Activated CD4-positive, alpha-beta memory T cell treated with anti-CD3 and anti-CD28 coated beads for 36 hours (primary cell): Measurements from ENCODE around the gene MAST4. TPM values are rescaled to one million over a fixed set of nuclear protein-coding genes. Genes with fewer than 3 reads are reported as not detected.

Source experiments
- CTCF ChIA-PET: fragments of 350-600 bp; sonication (Branson Sonifier 250); formaldehyde crosslinking; loops from one replicate; lab custom pipeline; 2021; ENCODE audit warnings: antibody characterized with exemption, inconsistent platforms; lab: Charles Lee
- POLR2A ChIA-PET: fragments of 350-600 bp; sonication (Branson Sonifier 250); formaldehyde crosslinking; loops from one replicate; lab custom pipeline; 2021; ENCODE audit warnings: antibody characterized with exemption; lab: Charles Lee
- DNase-seq: peaks from one replicate; pipeline ENCODE4 v3.0.0-alpha.2; 2020
- H3K27ac Mint-ChIP-seq: one replicate; pipeline ENCODE4 v1.8.0; 2021; ENCODE audit warnings: mixed read lengths
- H3K27me3 Mint-ChIP-seq: one replicate; pipeline ENCODE4 v1.8.0; 2021; ENCODE audit warnings: mixed read lengths
- H3K36me3 Mint-ChIP-seq: one replicate; pipeline ENCODE4 v1.8.0; 2021; ENCODE audit warnings: mixed read lengths
- H3K4me1 Mint-ChIP-seq: one replicate; pipeline ENCODE4 v1.8.0; 2021; ENCODE audit warnings: low read depth, mixed read lengths
- H3K4me3 Mint-ChIP-seq: one replicate; pipeline ENCODE4 v1.8.0; 2021; ENCODE audit warnings: mild to moderate bottlenecking, mixed read lengths
- H3K9me3 Mint-ChIP-seq: one replicate; pipeline ENCODE4 v1.8.0; 2021; ENCODE audit warnings: mixed read lengths
- intact Hi-C: fragments of 100-400 bp; cut with micrococcal nuclease; formaldehyde crosslinking; loops from one replicate; pipeline ENCODE4 v1.15.1; 2023
- total RNA-seq, 2 experiments: library from RNA; stranded (reverse); gene quantifications; one replicate each; pipeline ENCODE4 v1.2.3, GENCODE V29; 2021

The MAST4 gene
- total RNA-seq, 2 experiments from 2014 or later: 30.2 to 30.3 TPM

GRCh38 chr5:67178966-67179365 is 582.8 kb downstream of the MAST4 start:
- ChIA-PET CTCF (no interaction called here), POLR2A (no interaction called here)
- Mint-ChIP-seq H3K4me3 (no peak overlapping the region), H3K9me3 (peaks cover 23% of the 10 kb centered on the region), H3K36me3 (peaks cover 13% of the 10 kb centered on the region), H3K4me1 (peaks cover 41% of the 10 kb centered on the region), H3K27me3 (no peaks in the 10 kb centered on the region), H3K27ac (no peak overlapping the region)
- DNase-seq: no peak
- intact Hi-C loops: no loop called here

GRCh38 chr5:67179697-67180361 is 583.6 kb downstream of the MAST4 start:
- POLR2A ChIA-PET: no interaction called here
- intact Hi-C loops: no loop called here
- Mint-ChIP-seq H3K27ac (no peak overlapping the region), H3K9me3 (peaks cover 23% of the 10 kb centered on the region), H3K36me3 (peaks cover 13% of the 10 kb centered on the region), H3K27me3 (no peaks in the 10 kb centered on the region), H3K4me1 (peaks cover 38% of the 10 kb centered on the region), H3K4me3 (no peak overlapping the region)
- CTCF ChIA-PET: interaction anchor here (2.4 kb wide), 1 partner anchor 28 kb away, joined by 7 read pairs; no protein-coding TSS in a partner anchor
- DNase-seq: no peak

GRCh38 chr5:67181648-67182221 is 585.5 kb downstream of the MAST4 start:
- peaks cover 10% of the 10 kb centered on the region for H3K9me3 Mint-ChIP-seq
- CTCF ChIA-PET: interaction anchor here (0.6 to 2.4 kb wide), 3 partner anchors 11 to 284 kb away, joined by 3 to 7 read pairs (median 3); no protein-coding TSS in a partner anchor
- no peaks in the 10 kb centered on the region for H3K27me3 Mint-ChIP-seq
- H3K27ac Mint-ChIP-seq: peak overlapping the region; percentile 60
- peaks cover 9% of the 10 kb centered on the region for H3K36me3 Mint-ChIP-seq
- intact Hi-C loops: no loop called here
- POLR2A ChIA-PET: no interaction called here
- no peak overlapping the region for H3K4me3 Mint-ChIP-seq
- H3K4me1 Mint-ChIP-seq: peaks cover 43% of the 10 kb centered on the region
- no peak for DNase-seq

GRCh38 chr5:67182301-67182790 is 586.2 kb downstream of the MAST4 start:
- Mint-ChIP-seq H3K4me1 (peaks cover 44% of the 10 kb centered on the region), H3K36me3 (peaks cover 2% of the 10 kb centered on the region), H3K27ac (peak overlapping the region; percentile 38), H3K9me3 (peaks cover 4% of the 10 kb centered on the region), H3K4me3 (peak overlapping the region; percentile 14), H3K27me3 (no peaks in the 10 kb centered on the region)
- intact Hi-C loops: no loop called here
- ChIA-PET CTCF (interaction anchor here (2.4 kb wide), 1 partner anchor 26 kb away, joined by 7 read pairs; no protein-coding TSS in a partner anchor), POLR2A (no interaction called here)
- DNase-seq: no peak

- no peak overlapping the region for H3K27ac Mint-ChIP-seq
- peaks cover 54% of the 10 kb centered on the region for H3K4me1 Mint-ChIP-seq
- H3K36me3 Mint-ChIP-seq: no peaks in the 10 kb centered on the region
- no peaks in the 10 kb centered on the region for H3K9me3 Mint-ChIP-seq
- ChIA-PET POLR2A (no interaction called here), CTCF (no interaction called here)
- no peak for DNase-seq
- no peak overlapping the region for H3K4me3 Mint-ChIP-seq
- intact Hi-C loops: no loop called here
- H3K27me3 Mint-ChIP-seq: no peaks in the 10 kb centered on the region
These were observed 587.7 kb downstream of the MAST4 start for GRCh38 chr5:67183859-67184258.

- CTCF ChIA-PET: no interaction called here
- POLR2A ChIA-PET: no interaction called here
- Mint-ChIP-seq H3K27ac (peak overlapping the region; percentile 40), H3K36me3 (no peaks in the 10 kb centered on the region), H3K9me3 (no peaks in the 10 kb centered on the region), H3K27me3 (no peaks in the 10 kb centered on the region), H3K4me3 (no peak overlapping the region), H3K4me1 (peaks cover 44% of the 10 kb centered on the region)
- intact Hi-C loops: no loop called here
- no peak for DNase-seq
These were observed 591.0 kb downstream of the MAST4 start for GRCh38 chr5:67187006-67187715.

GRCh38 chr5:67188274-67189078 is 592.3 kb downstream of the MAST4 start:
- ChIA-PET CTCF (interaction anchor here (0.6 kb wide), 1 partner anchor 20 kb away, joined by 3 read pairs; no protein-coding TSS in a partner anchor), POLR2A (interaction anchor here (0.9 to 1.0 kb wide), 3 partner anchors 14 to 22 kb away, joined by 3 to 4 read pairs (median 4); no protein-coding TSS in a partner anchor)
- H3K27ac Mint-ChIP-seq: peak overlapping the region; percentile 82
- peak overlapping the region; percentile 30 for H3K4me3 Mint-ChIP-seq
- no peaks in the 10 kb centered on the region for H3K9me3 Mint-ChIP-seq
- peaks cover 32% of the 10 kb centered on the region for H3K4me1 Mint-ChIP-seq
- H3K27me3 Mint-ChIP-seq: no peaks in the 10 kb centered on the region
- no peaks in the 10 kb centered on the region for H3K36me3 Mint-ChIP-seq
- intact Hi-C loops: loop anchor here (1.0 kb wide), 2 partner anchors 9 to 19 kb away; no protein-coding TSS in a partner anchor
- no peak for DNase-seq

GRCh38 chr5:67189079-67189354 is 592.8 kb downstream of the MAST4 start:
- H3K36me3 Mint-ChIP-seq: no peaks in the 10 kb centered on the region
- no peak for DNase-seq
- H3K27ac Mint-ChIP-seq: peak overlapping the region; percentile 82
- peaks cover 32% of the 10 kb centered on the region for H3K4me1 Mint-ChIP-seq
- intact Hi-C loops: no loop called here
- no peaks in the 10 kb centered on the region for H3K27me3 Mint-ChIP-seq
- ChIA-PET POLR2A (interaction anchor here (0.9 to 1.0 kb wide), 3 partner anchors 14 to 23 kb away, joined by 3 to 4 read pairs (median 4); no protein-coding TSS in a partner anchor), CTCF (interaction anchor here (0.6 kb wide), 1 partner anchor 19 kb away, joined by 3 read pairs; no protein-coding TSS in a partner anchor)
- no peak overlapping the region for H3K4me3 Mint-ChIP-seq
- H3K9me3 Mint-ChIP-seq: no peaks in the 10 kb centered on the region

GRCh38 chr5:67189931-67190330 is 593.7 kb downstream of the MAST4 start:
- no peak for DNase-seq
- ChIA-PET CTCF (no interaction called here), POLR2A (no interaction called here)
- Mint-ChIP-seq H3K4me1 (peaks cover 32% of the 10 kb centered on the region), H3K4me3 (no peak overlapping the region), H3K27me3 (no peaks in the 10 kb centered on the region), H3K36me3 (no peaks in the 10 kb centered on the region), H3K9me3 (no peaks in the 10 kb centered on the region), H3K27ac (no peak overlapping the region)
- intact Hi-C loops: no loop called here

- no peaks in the 10 kb centered on the region for H3K27me3 Mint-ChIP-seq
- CTCF ChIA-PET: interaction anchor here (0.8 kb wide), 1 partner anchor 34 kb away, joined by 3 read pairs; no protein-coding TSS in a partner anchor
- no peak for DNase-seq
- H3K36me3 Mint-ChIP-seq: no peaks in the 10 kb centered on the region
- H3K4me1 Mint-ChIP-seq: peaks cover 32% of the 10 kb centered on the region
- intact Hi-C loops: no loop called here
- no peaks in the 10 kb centered on the region for H3K9me3 Mint-ChIP-seq
- POLR2A ChIA-PET: no interaction called here
- no peak overlapping the region for H3K27ac Mint-ChIP-seq
- H3K4me3 Mint-ChIP-seq: no peak overlapping the region
These were observed 594.2 kb downstream of the MAST4 start for GRCh38 chr5:67190410-67190809.

- H3K4me3 Mint-ChIP-seq: no peak overlapping the region
- intact Hi-C loops: no loop called here
- peaks cover 32% of the 10 kb centered on the region for H3K4me1 Mint-ChIP-seq
- H3K27ac Mint-ChIP-seq: no peak overlapping the region
- DNase-seq: no peak
- H3K36me3 Mint-ChIP-seq: no peaks in the 10 kb centered on the region
- H3K9me3 Mint-ChIP-seq: no peaks in the 10 kb centered on the region
- no peaks in the 10 kb centered on the region for H3K27me3 Mint-ChIP-seq
- ChIA-PET POLR2A (no interaction called here), CTCF (interaction anchor here (0.8 kb wide), 1 partner anchor 34 kb away, joined by 3 read pairs; no protein-coding TSS in a partner anchor)
These were observed 594.7 kb downstream of the MAST4 start for GRCh38 chr5:67190861-67191260.
